ENCODE data around the gene SLC27A2.

Gene SLC27A2

GRCh38 chr15:50277370-50277769 is 95.4 kb downstream of the SLC27A2 start:
- DNase-seq (ENCODE audit: low spot score), result no peak

- DNase-seq (ENCODE audit: low spot score), result no peak
Observed at GRCh38 chr15:50278496-50278895, 96.5 kb downstream of the SLC27A2 start.

- no peak for DNase-seq (ENCODE audit: low spot score)
Observed at GRCh38 chr15:50280271-50280670, 98.3 kb downstream of the SLC27A2 start.

GRCh38 chr15:50281427-50281826 is 99.4 kb downstream of the SLC27A2 start:
- DNase-seq (ENCODE audit: low spot score), result no peak

All from hematopoietic multipotent progenitor cell treated with erythropoietin and hydrocortisone succinate and interleukin-3 and kit ligand, for 17 days (in vitro differentiated cells).